ENCODE measurements around the gene PDLIM3. TPM values are rescaled to one million over a fixed set of nuclear protein-coding genes. Genes with fewer than 3 reads are reported as not detected.
"Not testable (repeated sequence)": the region's sequence is repeated elsewhere in the genome, so short reads cannot be mapped to it uniquely, and the experiment has no call there.

The PDLIM3 gene
- total and polyA plus RNA-seq, 2 of the 4 experiments (the other 2 are of a cell fraction), result 6.4 to 11.7 TPM

GRCh38 chr4:185559915-185560281 is 24.6 kb upstream of the PDLIM3 start:
- Histone ChIP-seq H3K27me3 (ENCODE audit: control insufficient read depth, insufficient read depth, low read length) (no peaks in the 10 kb centered on the region), H2BK15ac (ENCODE audit: low read depth, low read length) (peak overlapping the region; percentile 27; the same call in 1 of the 3 replicates), H3K36me3 (ENCODE audit: control insufficient read depth, insufficient read depth, low read length) (no peaks in the 10 kb centered on the region), H4K8ac (ENCODE audit: low read depth in 2 of 2, low read length in 2 of 2) (peak overlapping the region in 1 of 2 experiments; percentile 58; a peak in 2 of 4 replicates), H3K18ac (ENCODE audit: low read depth, low read length) (no peak overlapping the region), H2BK5ac (ENCODE audit: low read depth, low read length, poor library complexity, severe bottlenecking) (peak overlapping the region; percentile 32), H3K9ac (ENCODE audit: low read depth, low read length) (no peak overlapping the region), H4K20me1 (ENCODE audit: insufficient read depth, low read length) (no peaks in the 10 kb centered on the region), H2AFZ (replicated peaks; ENCODE audit: low read length, poor library complexity) (peak overlapping the region; percentile 25), H3K14ac (replicated peaks; ENCODE audit: low read depth, low read length) (peak overlapping the region; percentile 52), H3K79me1 (ENCODE audit: low read depth in 1 of 2, low read length in 2 of 2) (no peaks in the 10 kb centered on the region), H3K9me3 (ENCODE audit: control insufficient read depth, insufficient read depth, low read length) (no peaks in the 10 kb centered on the region), H4K91ac (ENCODE audit: insufficient read depth, low read depth, low read length) (peak overlapping the region; percentile 32; the same call in 1 of the 2 replicates), H2AK5ac (ENCODE audit: low read depth, low read length) (peak overlapping the region; percentile 64), H3K56ac (ENCODE audit: extremely low read depth, insufficient read depth, low read length) (no peak overlapping the region), H3K4me1 (ENCODE audit: control insufficient read depth, insufficient read depth, low read length) (peaks cover 4% of the 10 kb centered on the region), H3K27ac (ENCODE audit: insufficient read depth, low read length) (peak overlapping the region; percentile 49; the same call in 1 of the 2 replicates), H3K4me3 (ENCODE audit: insufficient read depth, low read depth, low read length) (no peak overlapping the region), H3K23ac (ENCODE audit: low read depth, low read length) (no peak overlapping the region), H3K4me2 (ENCODE audit: low read depth, low read length) (no peak overlapping the region), H2BK120ac (ENCODE audit: low read depth, low read length) (peak overlapping the region; percentile 63), H2BK20ac (ENCODE audit: low read depth, low read length) (peak overlapping the region; percentile 51; the same call in 1 of the 2 replicates), H3K9me1 (ENCODE audit: insufficient read depth, low read length) (peaks cover 5% of the 10 kb centered on the region; the same call in 1 of the 2 replicates), H4K5ac (ENCODE audit: low read depth, low read length) (no peak overlapping the region; the same call in 1 of the 2 replicates), H2AK9ac (replicated peaks; ENCODE audit: low read depth, low read length, poor library complexity) (no peak overlapping the region), H3K4ac (ENCODE audit: low read depth, low read length) (peak overlapping the region; percentile 58)
- no CpG with 5 or more reads among the region's 4 CpGs for WGBS, 2 experiments (ENCODE audit: extremely low coverage in 2 of 2, insufficient read length in 1 of 2)
- POLR2A ChIA-PET (ENCODE audit: unreplicated experiment), result no interaction called here
- CTCF ChIA-PET, result interaction anchor here (0.7 kb wide), 1 partner anchor 33 kb away, joined by 3 read pairs; no protein-coding TSS in a partner anchor
- ATAC-seq (ENCODE audit: low read depth) (peak; percentile 95), DNase-seq (peak; percentile 68)
- no TSS peak for BruUV-seq (replicated peaks)
- dilution Hi-C loops (cut with HindIII; ENCODE audit: low sequenced_read_pairs, unreplicated experiment) (no loop called here), intact Hi-C loops (cut with micrococcal nuclease) (no loop called here), in situ Hi-C loops (cut with MboI; ENCODE audit: low sequenced_read_pairs) (no loop called here)
- TF ChIP-seq MAZ (IDR thresholded peaks at IDR 0.05; ENCODE audit: borderline replicate concordance, low read depth, low read length) (0 out of 2 replicates have a peak, but pooled peaks have one; percentile 42), MAFK (IDR thresholded peaks at IDR 0.05; ENCODE audit: low read depth, low read length) (0 out of 2 replicates have a peak, but pooled peaks have one; percentile 21), NFE2L2 (IDR thresholded peaks at IDR 0.05; ENCODE audit: low read depth, low read length) (peak; percentile 75), RAD21 (IDR thresholded peaks at IDR 0.05; ENCODE audit: low read length) (no peak), RCOR1 (IDR thresholded peaks at IDR 0.05; ENCODE audit: insufficient replicate concordance, low read length) (no peak)

- H3K23ac ChIP-seq (ENCODE audit: low read depth, low read length); H3K56ac ChIP-seq (ENCODE audit: extremely low read depth, insufficient read depth, low read length); H3K27me3 ChIP-seq (ENCODE audit: control insufficient read depth, insufficient read depth, low read length); H2AK9ac ChIP-seq (replicated peaks; ENCODE audit: low read depth, low read length, poor library complexity); H2BK15ac ChIP-seq (ENCODE audit: low read depth, low read length); H3K4me3 ChIP-seq (ENCODE audit: insufficient read depth, low read depth, low read length); H3K9ac ChIP-seq (ENCODE audit: low read depth, low read length); H3K4me1 ChIP-seq (ENCODE audit: control insufficient read depth, insufficient read depth, low read length); in situ Hi-C loops (cut with MboI; ENCODE audit: low sequenced_read_pairs); DNase-seq; intact Hi-C loops (cut with micrococcal nuclease); H3K9me3 ChIP-seq (ENCODE audit: control insufficient read depth, insufficient read depth, low read length); H3K36me3 ChIP-seq (ENCODE audit: control insufficient read depth, insufficient read depth, low read length); H3K4me2 ChIP-seq (ENCODE audit: low read depth, low read length); H3K79me1 ChIP-seq (ENCODE audit: low read depth in 1 of 2, low read length in 2 of 2); BruUV-seq (replicated peaks); dilution Hi-C loops (cut with HindIII; ENCODE audit: low sequenced_read_pairs, unreplicated experiment); H3K9me1 ChIP-seq (ENCODE audit: insufficient read depth, low read length); H4K20me1 ChIP-seq (ENCODE audit: insufficient read depth, low read length); POLR2A ChIA-PET (ENCODE audit: unreplicated experiment): not testable (repeated sequence)
- H3K4ac ChIP-seq (ENCODE audit: low read depth, low read length), result peak overlapping the region; percentile 58
- H2AFZ ChIP-seq (replicated peaks; ENCODE audit: low read length, poor library complexity), result peak overlapping the region; percentile 25
- H2AK5ac ChIP-seq (ENCODE audit: low read depth, low read length), result 0 out of 2 replicates have a peak overlapping the region, but pooled peaks have one; percentile 28
- 87% methylated on average over 3 of the region's 8 CpGs; no CpG with 5 or more reads in 1 of the 2 experiments for WGBS, 2 experiments (ENCODE audit: extremely low coverage in 2 of 2, insufficient read length in 1 of 2)
- H3K27ac ChIP-seq (ENCODE audit: insufficient read depth, low read length), result peak overlapping the region; percentile 49; the same call in 1 of the 2 replicates
- CTCF ChIA-PET, result interaction anchor here (0.7 kb wide), 1 partner anchor 33 kb away, joined by 3 read pairs; no protein-coding TSS in a partner anchor
- H2BK20ac ChIP-seq (ENCODE audit: low read depth, low read length), result peak overlapping the region; percentile 51
- peak overlapping the region; percentile 63 for H2BK120ac ChIP-seq (ENCODE audit: low read depth, low read length)
- peak overlapping the region; percentile 35; the same call in 1 of the 2 replicates for H3K14ac ChIP-seq (replicated peaks; ENCODE audit: low read depth, low read length)
- peak overlapping the region; percentile 24 for H4K5ac ChIP-seq (ENCODE audit: low read depth, low read length)
- peak overlapping the region in 1 of 2 experiments; percentile 58; a peak in 2 of 4 replicates for H4K8ac ChIP-seq (ENCODE audit: low read depth in 2 of 2, low read length in 2 of 2)
- ATAC-seq (ENCODE audit: low read depth), result peak; percentile 32
- H3K18ac ChIP-seq (ENCODE audit: low read depth, low read length), result peak overlapping the region; percentile 24
- H2BK5ac ChIP-seq (ENCODE audit: low read depth, low read length, poor library complexity, severe bottlenecking), result peak overlapping the region; percentile 32
- peak overlapping the region; percentile 32; the same call in 1 of the 2 replicates for H4K91ac ChIP-seq (ENCODE audit: insufficient read depth, low read depth, low read length)
Measured at GRCh38 chr4:185559251-185559914, 24.1 kb upstream of the PDLIM3 start.

Measured in IMR-90 (cell line).